Activated CD4-positive, alpha-beta T cell treated with anti-CD3 and anti-CD28 coated beads, Interleukin-2, amount 50 U/mL, for 1 hour (primary cell): ENCODE results near the gene TRIM29.
A peak's percentile ranks its signal among the peaks of the same experiment; 100 is the strongest.
"Not testable (repeated sequence)": the region's sequence is repeated elsewhere in the genome, so short reads cannot be mapped to it uniquely, and the experiment has no call there.

Source experiments
- DNase-seq: peaks from one replicate; pipeline ENCODE4 v3.0.0-alpha.2; 2020

Gene TRIM29

GRCh38 chr11:120170741-120171261 lies 32.9 kb upstream of the TRIM29 start:
- no peak for DNase-seq

DNA sequence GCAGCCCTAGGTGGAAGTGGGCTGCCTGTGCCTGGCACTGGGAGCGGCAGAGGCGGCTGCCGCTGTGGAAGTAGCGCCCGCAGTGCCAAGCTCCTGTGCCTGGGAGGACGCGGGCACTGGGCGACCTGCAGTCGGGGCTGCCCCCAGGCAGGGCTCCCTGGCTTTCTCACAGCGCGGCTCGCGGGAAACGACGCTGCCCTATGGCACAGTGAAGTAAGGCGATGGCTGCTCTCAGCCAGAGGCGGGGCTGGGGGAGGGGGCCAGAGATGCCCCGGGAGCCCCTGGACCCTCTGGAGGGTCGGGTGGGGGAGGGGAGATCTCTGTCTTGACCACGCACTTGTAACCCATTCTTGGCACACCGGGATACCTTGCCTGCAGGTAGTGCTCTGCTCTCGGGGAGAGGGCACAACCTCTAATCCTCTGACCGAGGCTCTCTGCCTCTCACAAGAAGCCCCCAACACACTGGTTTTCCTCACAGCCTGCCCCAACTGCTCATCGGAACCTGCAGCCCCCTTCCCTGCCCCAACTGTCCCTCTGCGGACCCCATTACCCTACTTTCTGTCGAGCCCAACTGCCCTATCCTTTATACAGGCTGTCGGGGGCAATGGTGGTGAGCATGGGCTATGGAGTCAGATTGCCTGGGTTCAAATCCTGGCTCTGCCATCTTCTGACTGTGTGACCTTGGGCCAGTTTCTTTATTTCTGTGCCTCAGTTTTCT lies 32.2 kb upstream of the TRIM29 start:
- no peak for DNase-seq

- DNase-seq, result peak; percentile 51
Measured at GRCh38 chr11:120168960-120169681, 31.2 kb upstream of the TRIM29 start.

- no peak for DNase-seq
Measured at GRCh38 chr11:120168108-120168959, 30.4 kb upstream of the TRIM29 start.

GRCh38 chr11:120167659-120168058 lies 29.7 kb upstream of the TRIM29 start:
- no peak for DNase-seq

GRCh38 chr11:120160436-120160835 lies 22.5 kb upstream of the TRIM29 start:
- DNase-seq, result no peak

GRCh38 chr11:120153221-120153620 lies 15.3 kb upstream of the TRIM29 start:
- no peak for DNase-seq

GRCh38 chr11:120151536-120151935 lies 13.6 kb upstream of the TRIM29 start:
- DNase-seq, result no peak

DNA sequence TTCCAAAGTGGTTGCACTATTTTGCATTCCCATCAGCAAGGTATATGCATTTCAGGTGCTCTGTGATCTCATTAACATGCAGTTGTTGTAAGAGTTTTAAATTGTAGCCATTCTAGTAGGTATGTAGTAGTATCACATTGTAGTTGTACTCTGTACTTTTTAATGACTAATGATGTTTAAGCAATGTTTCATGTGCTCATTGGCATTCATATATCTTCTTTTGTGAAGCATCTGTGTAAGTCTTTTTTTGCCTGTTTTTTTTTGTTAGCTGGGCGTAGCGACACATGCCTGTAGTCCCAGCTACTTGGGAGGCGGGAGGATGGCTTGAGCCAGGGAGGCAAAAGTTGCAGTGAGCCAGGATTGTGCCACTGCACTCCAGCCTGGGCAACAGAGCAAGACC lies 11.3 kb upstream of the TRIM29 start:
- DNase-seq, result no peak

DNA sequence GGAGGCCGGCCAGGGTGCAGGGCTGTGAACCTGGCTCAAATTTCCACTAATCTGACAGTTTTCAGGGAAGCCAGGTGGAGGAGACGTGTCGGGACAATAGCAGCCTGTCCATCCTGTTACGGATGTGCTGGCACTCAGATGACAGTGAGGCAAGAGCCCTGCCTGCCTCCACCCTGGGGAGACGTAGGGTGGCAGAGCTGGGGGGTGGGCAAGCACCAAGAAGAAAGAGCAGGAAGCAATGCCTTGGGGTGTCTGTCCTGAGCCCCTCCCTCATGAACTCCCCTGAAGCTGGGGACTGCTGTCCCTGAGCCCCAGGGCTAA lies 10.0 kb upstream of the TRIM29 start:
- DNase-seq, result no peak

GRCh38 chr11:120147094-120147949 lies 9.4 kb upstream of the TRIM29 start:
- DNase-seq, result no peak

DNA sequence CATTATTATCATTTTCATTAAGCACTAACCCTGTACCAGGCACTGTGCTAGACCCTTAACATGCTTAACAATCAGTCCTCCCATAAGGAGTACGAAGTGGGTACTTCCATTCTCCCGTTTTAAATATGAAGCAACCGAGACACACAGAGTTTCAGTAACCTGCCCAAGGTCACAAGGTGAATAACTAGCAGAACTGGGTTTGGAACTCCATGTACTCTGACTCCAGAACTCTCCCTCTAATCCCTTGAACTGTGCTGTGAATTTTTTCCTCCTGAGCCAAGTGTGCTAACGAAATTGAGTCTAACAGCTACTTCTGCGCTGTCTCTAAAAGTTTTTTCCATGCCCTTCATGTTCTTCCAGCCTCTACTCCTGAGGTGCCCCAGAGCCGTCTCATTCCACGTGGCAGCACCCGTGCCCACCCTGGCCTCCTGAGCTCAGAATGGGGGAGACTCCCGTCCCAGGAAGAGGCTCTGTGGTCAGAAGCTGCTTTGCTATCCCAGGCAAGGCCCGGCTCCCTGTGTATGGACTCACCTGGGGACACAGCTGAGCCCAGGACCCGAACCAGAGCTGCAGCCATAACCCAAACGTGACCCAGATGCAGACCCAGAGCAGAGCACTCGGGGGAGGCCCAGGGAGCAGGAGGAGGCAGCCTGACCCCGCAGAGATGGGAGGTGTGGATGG lies 8.6 kb upstream of the TRIM29 start:
- no peak for DNase-seq

GRCh38 chr11:120144501-120144900 lies 6.6 kb upstream of the TRIM29 start:
- no peak for DNase-seq

DNA sequence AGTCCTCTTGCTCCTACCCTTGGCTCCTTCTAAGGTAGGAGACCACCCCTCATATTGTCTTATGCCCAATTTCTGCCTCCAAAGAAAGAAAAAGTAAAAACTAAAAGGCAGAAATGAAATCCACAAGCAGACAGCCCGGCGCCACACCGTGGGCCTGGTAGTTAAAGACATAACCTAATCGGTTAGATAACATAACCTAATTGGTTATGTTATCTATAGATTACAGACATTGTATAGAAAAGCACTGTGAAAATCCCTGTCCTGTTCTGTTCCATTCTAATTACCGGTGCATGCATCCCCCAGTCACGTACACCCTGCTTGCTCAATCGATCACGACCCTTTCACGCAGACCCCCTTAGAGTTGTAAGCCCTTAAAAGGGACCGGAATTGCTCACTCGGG lies 5.6 kb upstream of the TRIM29 start:
- DNase-seq, result not testable (repeated sequence)

GRCh38 chr11:120142441-120143100 lies 4.7 kb upstream of the TRIM29 start:
- DNase-seq, result no peak

DNA sequence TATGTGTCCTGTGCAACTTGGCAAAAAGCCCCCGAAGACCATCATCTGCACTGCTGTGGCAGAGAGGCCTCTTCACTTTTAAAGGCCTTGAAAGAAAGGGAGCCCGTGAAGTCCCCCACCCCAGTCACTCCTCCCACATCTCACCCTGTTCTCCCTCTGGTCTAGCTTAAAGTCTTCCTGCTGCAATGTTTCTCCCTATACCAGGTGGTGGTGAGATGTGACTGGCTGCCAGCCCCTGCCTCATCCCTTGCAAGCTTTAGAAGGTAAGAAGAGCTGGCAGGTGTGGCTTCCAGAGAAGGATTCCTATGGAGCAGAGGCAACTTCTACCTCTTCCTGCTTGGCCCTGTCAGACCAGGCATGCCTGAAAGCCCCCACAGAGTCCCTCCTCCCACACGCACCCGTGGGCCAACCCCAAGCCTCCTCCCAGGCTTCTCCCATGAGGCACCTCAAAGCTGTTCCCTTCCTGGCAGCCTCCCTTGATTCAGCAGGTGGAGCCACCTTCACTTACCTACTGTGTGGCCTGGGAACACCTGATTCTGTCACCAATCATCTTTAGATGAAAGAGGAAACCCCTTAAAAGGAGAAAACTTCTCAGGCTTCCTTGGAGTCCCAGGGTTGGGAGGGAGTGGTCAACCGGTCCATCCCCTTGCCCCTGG lies 4.0 kb upstream of the TRIM29 start:
- DNase-seq, result no peak

DNA sequence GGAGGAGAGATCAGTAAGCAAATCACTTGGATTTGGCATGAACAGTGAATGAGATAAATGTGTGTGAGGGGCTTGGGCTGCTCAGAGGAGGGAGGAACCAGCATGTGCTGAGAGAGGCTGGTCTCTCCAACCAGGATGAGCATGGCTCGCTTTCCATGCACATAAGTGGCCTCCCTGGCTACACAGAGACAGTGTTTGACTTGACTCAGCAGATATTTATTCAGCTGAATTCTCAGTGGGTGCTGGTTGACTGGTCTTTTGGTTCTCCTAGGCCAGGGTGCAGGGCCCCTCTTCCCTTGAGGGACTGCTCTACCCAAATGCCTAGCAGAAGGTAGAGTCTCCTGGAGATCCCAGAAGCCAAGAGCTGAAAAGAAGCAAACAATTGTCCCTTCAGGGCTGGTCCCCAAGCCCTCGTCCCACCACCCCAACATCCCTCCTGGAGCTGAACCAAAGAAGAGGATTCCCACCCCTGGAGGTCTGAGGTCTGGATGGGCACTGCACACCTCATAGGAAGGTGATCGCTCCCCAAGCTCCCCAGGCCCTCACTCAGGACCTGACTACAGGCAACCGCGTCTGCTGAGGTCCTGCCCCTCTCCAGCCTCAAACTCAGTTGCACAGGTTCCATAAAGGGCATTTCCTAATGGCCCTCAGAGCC lies 3.3 kb upstream of the TRIM29 start:
- DNase-seq, result no peak

GRCh38 chr11:120139316-120140069 lies 1.6 kb upstream of the TRIM29 start:
- DNase-seq, result no peak

DNA sequence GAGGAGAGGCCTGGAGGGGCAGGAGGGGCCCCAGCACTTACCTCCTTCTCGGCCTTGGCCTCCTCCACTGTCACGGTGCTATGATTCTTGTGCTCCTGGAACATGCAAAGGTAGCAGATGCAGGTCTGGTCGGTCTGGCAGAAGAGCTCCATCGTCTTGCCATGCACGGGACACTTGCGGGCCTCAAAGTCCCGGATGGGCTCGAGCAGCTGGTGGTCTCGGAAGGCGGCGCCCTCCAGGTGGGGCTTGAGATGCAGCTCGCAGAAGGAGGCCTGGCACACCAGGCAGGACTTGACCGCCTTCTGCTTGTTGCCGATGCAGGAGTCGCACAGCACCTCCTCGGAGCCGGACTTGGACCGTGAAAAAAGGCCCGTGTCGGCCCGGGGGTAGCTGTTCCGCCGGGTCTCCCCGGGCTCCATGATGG lies 714 bp downstream of the TRIM29 start:
- DNase-seq, result no peak

- no peak for DNase-seq
Measured at GRCh38 chr11:120136356-120136755, 1.6 kb downstream of the TRIM29 start.
